Activated CD4-positive, alpha-beta T cell treated with anti-CD3 and anti-CD28 coated beads for 24 hours (primary cell): Measurements from ENCODE around the gene MED10.

Experiments used
- DNase-seq, 2 donors: peaks; one replicate each; pipeline ENCODE4 v3.0.0-alpha.2; 2020; ENCODE audit warnings: low read depth in 2 of 2

The MED10 gene, protein sequence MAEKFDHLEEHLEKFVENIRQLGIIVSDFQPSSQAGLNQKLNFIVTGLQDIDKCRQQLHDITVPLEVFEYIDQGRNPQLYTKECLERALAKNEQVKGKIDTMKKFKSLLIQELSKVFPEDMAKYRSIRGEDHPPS

DNA sequence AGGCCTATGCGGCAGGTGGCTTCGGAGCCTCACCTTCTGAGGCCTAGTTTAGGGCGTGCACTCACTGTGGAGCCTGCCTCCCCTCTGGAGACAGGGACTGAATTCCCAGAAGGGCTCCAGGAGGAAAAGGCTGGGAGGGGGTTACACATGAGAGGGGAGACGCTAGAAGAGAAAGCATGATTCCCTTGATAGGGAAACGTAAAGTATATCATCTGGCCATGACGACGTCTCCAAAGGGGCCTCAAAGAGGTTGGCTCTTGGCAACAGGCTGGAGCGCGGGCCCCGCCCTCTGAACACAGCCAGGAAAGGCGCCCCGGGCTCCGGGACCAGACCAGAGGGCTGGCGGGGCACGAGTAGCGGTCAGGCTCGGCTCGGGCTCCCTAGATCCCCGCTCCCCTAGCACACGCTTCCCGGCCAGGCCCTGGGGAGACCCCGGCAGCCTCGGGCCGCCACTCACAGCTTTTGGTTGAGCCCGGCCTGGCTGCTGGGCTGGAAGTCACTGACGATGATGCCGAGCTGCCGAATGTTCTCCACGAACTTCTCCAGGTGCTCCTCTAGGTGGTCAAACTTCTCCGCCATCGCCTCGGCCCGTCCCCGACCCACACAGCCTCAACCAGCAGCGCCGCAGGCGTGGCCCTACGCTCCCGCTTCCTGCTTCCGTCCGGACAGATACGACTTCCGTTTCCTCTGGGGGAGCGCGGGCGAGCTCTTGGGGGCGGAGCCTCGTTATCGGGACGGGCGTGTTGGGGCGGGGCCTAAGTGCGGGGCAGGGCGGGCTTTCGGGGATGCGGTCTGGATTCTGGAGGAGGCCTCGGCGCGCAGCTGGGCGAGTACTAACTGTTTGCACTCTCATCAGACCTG lies at the start of gene MED10:
Gene MED10, minus strand, starts transcription at position 643 of the 861 bp plus-strand sequence. Its CDS starts 64 bp downstream, at position 579.
- DNase-seq = peak; percentile 94 to 95

DNA sequence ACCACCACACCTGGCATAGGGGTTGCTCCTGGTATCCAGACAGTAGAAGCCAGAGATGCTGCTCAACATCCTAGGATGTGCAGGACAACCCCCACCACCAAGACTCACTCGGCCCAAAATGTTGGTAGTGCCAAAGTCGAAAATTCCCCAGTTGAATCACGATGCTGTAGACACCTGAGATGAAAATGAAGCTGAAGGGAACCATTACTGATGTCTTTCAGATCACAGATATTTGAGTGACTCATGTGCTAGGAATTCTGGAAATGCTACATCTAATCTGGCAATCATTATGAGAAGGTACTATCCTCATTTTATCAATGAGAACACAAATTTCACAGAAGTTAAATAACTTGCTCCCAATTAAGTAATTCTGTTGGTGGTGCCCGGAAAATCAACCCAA lies 49.3 kb upstream of the MED10 start:
- DNase-seq = no peak

DNA sequence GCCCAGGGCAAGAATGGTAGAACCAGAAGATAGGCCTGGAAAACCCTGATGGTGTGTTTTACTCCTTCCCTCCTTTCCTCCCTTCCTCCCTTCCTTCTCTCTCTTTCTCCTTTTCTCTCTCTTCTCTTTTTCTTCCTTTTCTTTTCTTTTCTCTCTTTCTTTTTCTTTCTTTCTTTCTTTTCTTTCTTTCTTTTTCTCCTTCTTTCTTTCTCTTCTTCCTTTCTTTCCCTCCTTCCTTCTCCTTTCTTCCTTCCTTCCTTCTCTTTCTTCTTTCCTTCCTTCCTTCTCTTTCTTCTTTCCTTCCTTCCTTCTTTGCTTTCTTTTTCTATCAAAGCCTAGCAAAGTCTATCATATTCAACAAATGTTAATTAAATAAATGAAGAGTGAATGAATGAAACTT lies 46.4 kb upstream of the MED10 start:
- no peak for DNase-seq

DNA sequence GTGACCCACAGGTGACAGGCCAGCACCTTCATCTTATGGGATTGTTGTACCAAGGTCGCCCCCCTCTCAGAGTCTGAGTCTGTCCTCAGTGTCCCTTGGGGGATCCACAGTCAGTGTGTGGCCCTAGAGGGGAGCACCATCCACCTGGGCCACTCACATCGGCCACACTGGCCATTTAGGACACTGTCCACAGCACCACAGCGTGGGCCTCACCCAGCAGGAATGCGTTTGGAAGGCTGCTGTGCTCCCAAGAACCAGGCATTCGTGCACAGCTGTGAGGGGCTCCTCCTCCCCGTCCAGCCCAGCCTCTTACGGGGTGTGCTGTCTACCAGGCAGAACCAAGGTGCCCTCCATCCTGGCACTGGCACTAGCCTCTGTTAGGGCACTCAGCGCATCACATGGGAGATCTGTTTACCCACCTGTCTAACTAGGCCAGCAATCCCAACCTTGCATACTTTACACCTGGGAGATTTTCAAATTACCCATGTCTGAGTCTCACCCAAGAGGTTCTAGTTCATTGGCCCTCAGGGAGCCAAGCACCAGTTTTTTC lies 45.8 kb upstream of the MED10 start:
- DNase-seq = no peak

DNA sequence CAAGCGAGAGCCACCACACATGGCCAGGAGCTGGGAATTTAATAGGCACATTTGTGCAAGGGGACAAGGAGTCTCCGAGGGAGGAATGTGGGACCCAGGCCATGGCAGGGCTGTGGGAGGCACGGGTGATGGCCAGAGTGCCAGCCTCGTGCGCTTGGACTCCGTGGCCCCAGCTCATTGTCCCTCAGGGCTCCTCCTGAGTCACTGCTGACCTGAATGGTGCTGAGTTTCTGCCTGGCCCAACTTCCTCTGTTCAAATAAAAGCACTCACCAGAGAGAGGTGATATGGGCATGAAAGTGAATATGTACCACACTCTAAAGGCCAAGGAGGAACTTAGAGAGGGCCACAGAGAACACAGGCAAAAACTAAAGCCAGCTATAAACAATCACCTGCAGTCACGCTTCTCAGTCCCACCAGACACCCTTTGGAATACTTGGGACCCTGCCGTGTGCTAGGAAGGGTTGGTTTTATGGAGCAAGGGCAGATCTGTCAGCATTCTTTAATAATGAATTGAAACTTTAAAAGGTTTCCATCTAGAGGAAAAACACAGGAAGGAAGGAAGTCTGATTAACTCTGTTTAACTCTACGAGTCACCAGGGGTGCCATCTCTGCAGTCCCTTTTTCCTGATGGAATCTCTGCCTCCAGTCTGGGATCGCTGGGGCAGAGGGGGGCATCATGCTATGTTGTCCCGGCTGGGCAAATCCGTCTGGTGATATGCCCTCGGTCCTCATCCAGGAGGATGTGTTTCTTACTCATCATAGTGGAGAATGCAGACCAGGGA lies 45.2 kb upstream of the MED10 start:
- no peak for DNase-seq

DNA sequence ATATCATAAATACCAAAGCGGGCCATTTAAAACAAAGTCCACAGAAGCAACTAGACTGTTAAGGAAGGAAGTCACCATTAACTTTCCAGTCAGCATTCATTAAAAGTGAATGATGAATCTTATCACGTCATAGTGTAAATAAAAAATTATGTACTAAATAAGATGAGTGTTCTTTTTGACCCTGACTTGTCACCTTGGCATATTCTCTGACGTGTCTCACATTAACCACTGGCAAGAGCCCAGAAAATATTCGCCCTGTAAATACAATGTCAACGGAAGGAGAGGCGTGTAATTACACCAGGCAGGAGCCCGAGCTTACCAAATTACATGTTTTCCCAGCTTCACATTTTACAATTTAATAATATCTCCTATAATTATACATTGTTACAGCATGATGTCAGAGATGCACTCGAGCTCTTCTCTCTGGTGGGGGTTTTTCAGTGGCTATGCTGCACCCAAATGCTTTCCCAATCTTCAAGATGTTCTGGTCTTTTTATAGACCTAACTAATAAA lies 41.0 kb upstream of the MED10 start:
- DNase-seq = no peak

DNA sequence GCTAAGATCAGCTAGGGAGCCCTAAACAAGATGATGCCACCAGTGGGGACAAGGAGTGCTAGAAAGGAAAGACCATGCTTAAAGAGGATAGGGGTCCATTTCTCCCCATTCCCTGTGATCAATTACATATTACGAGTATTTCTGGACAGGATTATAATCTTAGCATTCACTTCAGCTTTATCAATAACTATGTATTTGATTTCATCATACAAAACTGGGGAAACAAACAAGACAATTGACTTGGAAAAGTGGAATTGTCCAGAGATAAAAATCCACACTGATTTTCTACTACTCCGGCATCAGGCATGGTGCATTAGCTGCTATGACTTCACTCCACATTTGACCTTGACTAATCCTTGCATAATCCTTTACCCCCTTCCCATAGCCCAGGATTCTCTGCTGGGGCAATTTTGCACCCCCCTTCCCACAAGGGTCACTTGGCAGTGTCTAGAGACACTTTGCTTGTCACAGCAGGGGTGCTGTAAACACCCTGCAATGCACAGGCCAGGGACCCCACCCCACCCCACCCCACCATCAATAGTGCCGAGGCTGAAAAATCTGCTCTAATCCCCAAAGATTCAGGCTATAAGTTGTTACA lies 40.4 kb upstream of the MED10 start:
- DNase-seq = no peak

DNA sequence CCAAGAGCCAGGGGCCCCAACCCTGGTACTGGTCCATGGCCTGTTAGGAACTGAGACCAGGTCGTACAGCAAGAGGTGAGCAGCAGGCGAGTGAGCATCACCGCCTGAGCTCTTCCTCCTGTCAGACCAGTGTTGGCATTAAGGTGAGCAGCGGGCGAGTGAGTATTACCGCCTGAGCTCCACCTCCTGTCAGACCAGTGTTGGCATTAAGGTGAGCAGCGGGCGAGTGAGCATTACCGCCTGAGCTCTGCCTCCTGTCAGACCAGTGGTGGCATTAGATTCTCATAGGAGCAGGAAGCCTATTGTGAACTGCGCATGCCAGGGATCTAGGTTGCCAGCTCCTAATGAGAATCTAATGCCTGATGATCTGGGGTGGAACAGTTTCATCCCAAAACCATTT lies 39.3 kb upstream of the MED10 start:
- DNase-seq = no peak

DNA sequence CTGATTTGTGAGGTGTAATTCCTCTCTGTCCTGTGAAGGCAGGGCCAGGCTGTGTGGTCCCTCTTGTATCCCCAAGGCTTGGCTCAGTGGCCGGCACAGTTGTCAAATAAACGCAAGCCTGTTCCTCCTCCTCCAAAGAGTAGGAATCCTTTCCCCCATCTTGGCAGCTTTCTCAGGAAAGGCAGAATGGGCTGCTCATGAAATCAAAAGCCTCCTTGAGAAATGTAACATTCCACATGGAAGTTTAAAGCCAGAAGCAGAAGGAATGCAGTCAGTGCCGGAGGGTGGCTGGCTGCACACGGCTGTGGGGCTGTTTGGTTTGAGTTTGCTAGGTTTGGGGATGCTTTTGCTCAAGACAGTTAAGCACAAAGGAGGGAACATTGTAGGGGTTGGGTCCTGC lies 34.5 kb upstream of the MED10 start:
- DNase-seq = no peak

DNA sequence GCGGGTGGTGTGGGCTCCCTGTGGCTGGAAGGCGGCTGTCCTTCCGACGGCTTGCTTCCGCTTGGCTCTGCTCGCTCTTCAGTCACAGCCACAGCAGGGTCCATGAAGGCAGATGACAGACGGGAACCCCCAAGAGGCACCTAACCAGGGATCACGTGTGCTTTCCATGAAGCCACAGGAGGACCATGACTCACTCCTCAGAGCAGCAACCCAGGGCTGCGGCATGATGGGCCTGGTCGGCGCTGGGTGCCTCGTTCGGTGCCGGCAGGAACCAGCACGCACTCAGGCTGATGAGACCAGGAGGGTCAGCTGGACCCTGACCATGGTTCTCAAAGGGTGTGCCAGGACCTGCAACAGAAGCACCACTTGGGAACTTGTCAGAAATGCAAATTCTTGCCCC lies 32.8 kb upstream of the MED10 start:
- DNase-seq = no peak

DNA sequence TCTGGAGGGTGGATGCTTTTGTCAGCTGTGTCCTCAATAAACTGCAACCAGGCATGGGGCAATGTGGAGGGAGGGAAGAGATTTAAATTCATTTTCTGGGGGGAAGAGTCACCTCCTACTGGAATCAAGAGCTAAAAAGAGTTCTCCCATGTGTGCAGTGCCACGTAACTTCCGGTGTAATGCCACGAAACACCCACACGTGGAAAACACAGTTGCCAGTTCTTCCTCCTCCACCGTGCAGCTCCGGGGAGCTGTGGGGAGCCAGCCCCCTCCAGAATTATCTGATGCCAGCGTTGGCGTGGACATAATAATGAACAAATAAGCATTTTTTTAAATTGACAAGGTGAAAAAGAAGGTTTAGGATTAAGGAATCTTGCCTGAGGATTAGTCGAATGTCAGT lies 32.1 kb upstream of the MED10 start:
- DNase-seq = no peak

DNA sequence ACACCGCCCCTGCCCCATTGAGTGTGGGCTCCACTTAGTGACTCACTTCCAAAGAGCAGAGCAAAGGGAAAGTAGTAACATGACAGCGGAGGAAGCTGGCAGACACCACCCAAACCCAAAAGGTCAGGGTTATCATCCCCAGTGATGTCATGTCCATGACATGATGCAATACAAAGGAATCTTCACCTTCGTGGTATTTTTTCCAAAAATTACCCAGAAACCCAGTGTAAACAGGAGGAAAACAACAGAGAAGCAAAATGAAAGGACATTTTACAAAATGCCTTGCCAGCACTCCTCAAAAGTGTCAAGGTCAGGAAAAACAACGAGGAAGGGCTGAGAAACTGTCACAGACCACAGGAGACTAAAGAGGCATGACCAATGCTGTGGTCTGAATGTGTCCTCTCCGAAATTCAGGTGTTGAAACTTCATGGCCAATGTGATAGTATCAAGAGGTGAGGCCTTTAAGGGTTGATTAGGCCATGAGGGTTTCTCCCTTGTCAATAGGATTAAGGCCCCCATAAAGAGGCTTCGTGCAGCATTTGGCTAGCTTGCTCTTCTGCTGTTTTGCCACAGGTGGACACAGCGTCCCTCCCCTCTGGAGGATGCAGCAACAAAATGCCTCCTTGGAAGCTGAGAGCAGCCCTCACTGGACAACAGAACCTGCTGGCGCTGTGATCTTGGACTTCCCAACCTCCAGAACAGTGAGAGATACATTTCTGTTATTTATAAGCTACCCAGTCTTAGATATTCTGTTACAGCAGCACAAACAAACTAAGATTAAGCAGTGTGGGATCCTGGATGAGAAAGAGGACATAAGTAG lies 30.5 kb upstream of the MED10 start:
- no peak for DNase-seq

DNA sequence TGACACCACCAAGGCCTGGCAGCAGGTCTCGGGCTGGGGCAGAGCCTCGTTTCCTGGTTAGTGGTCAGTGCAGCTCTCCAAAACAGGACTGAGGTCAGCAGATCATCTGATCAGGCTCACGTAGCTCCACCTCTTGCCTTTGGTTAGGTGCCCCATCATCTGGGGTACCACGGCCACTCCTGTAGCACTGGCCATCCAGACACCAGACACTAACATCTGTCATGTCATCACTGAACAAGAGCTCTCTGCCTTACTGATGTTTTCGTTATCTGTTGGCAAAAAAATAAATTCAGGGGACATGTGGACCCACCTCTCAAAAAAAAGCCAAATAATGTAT lies 29.9 kb upstream of the MED10 start:
- DNase-seq = no peak

DNA sequence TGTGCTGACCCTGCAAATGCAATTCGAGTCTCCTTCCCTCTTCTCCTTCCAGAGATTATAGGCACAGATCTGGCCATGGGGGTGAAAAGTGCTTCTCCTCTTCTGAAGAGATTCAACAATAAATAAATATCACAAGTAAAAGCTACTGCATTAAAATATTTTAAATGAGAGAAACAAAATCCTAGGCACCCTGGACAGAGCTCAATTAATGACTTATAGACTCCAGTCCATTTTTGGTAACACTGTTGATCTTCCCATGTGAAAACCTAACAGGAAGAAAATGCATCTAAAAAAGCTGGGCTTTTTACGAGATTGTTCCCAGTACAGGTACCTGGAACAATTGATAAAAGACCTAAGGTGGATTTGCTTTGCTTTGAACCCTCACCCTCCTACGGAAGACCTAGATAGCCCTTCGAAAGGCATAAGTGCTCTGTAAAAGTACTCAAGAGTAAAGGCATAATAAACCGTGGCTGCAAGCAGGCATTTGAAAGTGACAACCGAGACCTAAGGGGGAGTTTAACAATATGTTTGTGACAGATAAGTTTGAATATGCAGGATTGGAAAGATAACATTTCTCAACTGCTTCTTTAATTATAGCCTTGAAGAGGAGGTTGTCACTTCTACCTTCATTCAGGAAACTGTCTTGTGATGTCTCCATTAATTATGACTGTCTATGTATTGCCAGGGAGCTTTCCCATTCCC lies 29.4 kb upstream of the MED10 start:
- no peak for DNase-seq

DNA sequence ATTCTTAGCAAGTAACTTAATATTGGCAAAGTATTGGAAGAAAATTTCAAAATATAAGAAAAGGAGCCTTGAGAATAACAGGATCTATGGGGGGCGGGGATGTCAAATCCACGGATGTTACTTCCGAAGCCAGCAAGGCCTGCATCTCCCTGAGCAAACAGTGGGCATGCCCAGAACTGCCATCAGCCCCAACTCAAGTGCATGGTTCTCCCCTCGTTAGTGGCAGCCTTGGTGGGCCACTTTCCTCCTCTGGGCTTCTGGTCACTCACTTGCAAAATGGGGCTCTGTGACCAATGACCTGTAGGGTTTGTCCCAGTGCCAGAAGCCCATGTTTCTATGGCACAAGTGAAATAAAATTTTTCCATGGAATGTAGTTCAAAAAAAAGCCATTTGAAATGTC lies 27.2 kb upstream of the MED10 start:
- DNase-seq = no peak

DNA sequence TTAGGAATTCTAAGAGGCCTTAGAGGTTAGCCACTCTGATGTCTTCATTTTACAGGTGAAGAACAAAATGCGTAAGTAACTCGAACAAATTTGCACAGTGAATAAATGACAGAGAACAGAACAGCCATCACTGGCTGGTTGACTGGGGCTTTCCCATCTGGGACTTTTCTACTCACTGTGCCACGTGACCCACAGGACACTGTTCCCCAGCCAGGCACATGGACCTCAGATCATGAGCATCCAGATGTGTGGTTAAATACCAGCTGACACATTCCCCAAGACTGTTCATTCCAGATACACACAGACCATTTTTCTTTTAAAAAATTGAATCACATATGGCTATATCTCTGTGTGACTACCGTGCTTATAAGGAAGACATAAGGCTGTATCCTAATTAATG lies 25.8 kb upstream of the MED10 start:
- DNase-seq = no peak

DNA sequence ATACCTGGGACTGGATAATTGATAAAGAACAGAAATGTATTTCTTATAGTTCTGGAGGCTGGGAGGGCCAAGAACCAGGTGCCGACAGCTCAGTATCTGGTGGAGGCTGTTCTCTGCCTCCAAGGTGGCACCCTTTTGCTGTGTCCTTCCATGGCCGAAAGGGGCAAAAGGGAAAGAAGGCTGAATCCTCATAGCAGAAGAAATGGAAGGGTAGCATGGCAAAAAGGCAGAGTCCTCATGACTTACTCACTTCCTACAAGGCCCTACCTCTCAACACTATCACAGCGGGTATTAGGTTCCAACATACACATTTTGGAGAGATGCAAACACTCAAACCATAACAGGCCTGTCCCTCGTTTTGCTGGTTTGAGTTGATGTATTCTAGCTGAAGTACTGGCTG lies 25.1 kb upstream of the MED10 start:
- DNase-seq = no peak

DNA sequence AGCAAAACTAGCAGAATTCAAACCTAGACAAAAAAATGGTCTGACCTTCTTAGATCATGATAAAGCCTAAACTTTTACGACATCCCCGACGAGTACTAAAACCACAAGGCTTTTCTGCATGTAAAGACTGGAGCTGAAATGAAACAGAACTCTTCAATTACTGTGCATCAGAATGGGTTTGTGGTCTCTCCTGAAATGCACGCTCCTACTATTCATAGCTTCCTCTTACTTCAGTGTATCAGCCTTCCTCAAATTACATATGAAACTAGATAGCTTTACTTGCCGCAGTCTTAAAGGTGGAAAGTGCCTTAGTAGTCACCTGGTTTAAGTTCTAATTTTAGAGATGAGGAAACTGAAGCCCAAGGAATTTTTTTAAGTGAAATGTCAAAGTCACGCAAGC lies 24.6 kb upstream of the MED10 start:
- no peak for DNase-seq

DNA sequence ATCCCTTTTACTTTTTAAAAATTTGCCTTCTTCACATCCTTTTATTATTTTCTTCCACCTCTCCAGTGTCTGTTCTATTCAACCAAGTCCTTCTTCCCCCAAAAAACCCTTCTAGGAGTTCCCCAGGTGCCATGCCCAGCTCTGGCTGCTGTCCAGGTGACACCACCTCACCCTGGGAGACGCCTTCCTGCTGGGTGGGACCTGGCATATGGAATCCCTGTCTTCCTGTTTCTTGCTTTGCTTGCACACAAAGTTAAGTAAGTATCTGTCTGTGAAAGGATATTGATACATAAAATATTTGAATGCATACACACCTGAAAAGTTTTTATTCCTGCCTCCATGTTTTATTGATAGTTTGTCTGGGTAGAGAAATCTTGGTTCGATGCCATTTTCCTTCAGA lies 23.1 kb upstream of the MED10 start:
- DNase-seq = no peak
